GM23248 (cell line): ENCODE results near the gene ANOS1.

Source experiments
- EZH2 ChIP-seq: fragments of 200-600 bp; sonication (generic); IDR thresholded peaks from 2 replicates; pipeline ENCODE4 v1.6.1; 2018; ENCODE audit warnings: antibody characterized with exemption, mild to moderate bottlenecking; ENCODE audit not compliant: insufficient read depth, poor library complexity, severe bottlenecking
- EZH2phosphoT487 ChIP-seq: fragments of 200-600 bp; sonication (generic); IDR thresholded peaks from 2 replicates; pipeline ENCODE4 v1.6.1; 2018; ENCODE audit warnings: antibody characterized with exemption, moderate library complexity, mild to moderate bottlenecking, low read depth; ENCODE audit not compliant: insufficient read depth

DNA sequence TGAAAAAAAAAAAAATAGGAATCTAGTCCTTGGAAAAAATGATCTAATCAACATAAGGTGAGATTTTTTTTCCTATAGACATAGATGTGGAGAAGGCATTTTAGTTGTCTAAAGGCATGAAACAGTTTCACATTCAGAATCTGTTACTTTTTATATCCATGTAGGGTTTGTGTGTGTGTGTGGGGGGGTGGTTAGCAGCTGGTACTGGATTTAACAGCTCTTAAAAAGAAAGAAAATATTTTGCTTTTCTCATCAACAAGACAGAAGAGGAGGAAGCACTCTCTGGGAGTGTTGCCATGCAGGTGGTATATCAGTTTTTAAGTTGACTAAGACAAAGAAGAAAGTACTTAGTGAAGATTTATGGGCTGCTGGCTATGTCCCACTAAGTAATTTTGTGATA, 145.0 kb downstream of the ANOS1 start:
- TF ChIP-seq EZH2 (no peak), EZH2phosphoT487 (no peak)
